Glomerular visceral epithelial cell (primary cell): ENCODE measurements around the gene MAPK8.
"Not testable (repeated sequence)": the region's sequence is repeated elsewhere in the genome, so short reads cannot be mapped to it uniquely, and the experiment has no call there.

ENCODE experiments used
- DNase-seq: peaks from one replicate; pipeline ENCODE4 v3.0.0-alpha.2; 2016; ENCODE audit errors: extremely low spot score

The MAPK8 gene

DNA sequence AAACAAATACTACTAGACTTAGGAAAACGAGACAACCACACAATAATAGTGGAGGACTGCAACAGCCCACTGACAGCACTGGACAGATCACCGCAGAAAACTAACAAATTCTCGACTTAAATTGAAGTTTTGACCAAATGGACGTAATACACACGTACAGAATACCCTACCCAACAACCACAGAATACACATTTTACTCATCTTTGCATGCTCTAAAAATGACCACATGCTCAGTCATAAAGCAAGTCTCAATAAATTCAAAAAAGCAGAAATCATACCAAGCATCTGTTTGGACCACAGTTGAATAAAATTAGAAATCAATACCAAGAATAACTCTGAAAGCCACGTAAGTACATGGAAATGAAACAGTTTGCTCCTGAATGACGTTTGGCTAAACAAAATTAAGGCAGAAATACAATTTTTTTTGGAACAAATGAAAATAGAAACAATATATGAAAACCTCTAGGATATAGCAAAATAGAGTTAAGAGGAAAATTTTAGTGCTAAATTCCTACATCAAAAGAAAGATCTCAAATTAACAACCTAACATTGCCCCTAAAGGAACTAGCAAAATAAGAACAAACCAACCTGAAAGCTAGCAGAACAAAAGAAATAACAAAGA, 30.6 kb downstream of the MAPK8 start:
- no peak for DNase-seq

DNA sequence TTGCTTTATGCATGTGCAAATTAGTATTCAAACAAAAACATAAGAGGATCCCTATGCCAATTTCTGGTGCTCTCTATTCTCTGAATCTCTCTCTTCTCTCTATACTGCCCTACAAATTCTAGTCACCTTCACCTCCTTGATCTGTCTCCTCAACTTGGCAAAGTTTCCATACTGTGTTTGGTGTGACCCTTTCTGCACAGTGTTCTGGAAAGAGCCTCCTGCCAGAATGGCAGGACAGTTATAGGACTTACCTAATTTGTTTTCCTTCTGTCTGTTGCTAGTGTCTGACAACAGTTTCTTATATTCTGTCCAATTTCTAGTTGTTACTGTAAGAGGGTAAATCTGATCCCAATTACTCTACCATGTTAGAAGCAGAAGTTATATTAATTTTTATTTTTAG, 34.3 kb downstream of the MAPK8 start:
- DNase-seq, result no peak

GRCh38 chr10:48343106-48343505, 36.6 kb downstream of the MAPK8 start:
- DNase-seq, result no peak

DNA sequence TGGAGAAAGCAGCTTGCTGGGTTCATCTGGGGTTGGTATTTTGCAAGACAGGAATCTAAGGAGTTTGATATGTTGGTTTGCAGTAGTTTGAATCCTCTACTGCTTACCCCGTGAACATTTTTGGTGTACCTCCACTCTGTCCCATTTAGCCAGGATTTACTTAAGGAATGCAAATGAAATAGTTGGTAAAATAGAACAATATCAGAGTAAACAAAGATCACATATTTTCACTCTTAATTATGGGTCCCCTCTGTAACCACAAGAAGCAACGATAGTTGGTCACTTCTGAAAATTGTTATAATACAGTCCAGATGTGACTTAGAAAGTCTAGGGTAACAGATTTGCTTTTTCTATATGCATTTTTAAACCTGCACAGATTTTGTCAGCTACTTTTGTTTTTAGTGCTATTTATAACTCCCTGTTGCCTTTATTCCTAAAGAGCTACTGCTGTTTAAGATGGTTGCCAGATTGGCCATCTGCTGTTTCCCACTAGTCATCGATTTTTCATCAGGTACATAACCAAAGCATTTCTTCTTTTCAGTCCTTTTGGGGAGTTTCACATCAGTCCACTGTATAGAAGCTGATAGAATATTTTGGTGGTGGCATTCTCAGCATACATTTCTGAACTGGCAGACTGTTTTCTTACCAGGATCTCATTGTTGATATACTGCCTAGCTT, 37.6 kb downstream of the MAPK8 start:
- DNase-seq, result no peak

DNA sequence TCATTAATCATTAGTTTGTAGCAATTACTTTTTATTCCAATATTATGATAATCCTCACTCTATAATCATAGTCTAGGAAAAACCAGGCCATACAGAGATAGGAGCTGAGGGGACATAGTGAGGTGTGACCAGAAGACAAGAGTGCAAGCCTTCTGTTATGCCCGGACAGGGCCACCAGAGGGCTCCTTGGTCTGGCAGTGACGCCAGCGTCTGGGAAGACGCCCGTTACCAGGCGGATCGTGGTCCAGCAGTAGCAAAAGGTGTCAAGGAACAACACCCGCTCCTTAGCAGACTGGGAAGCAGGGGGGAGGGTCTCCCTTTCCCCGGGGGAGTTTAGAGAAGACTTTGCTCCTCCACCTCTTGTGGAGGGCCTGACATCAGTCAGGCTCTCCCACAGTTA, 39.8 kb downstream of the MAPK8 start:
- not testable (repeated sequence) for DNase-seq

- not testable (repeated sequence) for DNase-seq
Measured at GRCh38 chr10:48347539-48347938, 41.1 kb downstream of the MAPK8 start.

GRCh38 chr10:48347943-48348342, 41.5 kb downstream of the MAPK8 start:
- not testable (repeated sequence) for DNase-seq

GRCh38 chr10:48353246-48353645, 46.8 kb downstream of the MAPK8 start:
- DNase-seq, result no peak

- DNase-seq, result no peak
Measured at GRCh38 chr10:48357631-48358030, 51.2 kb downstream of the MAPK8 start.

GRCh38 chr10:48358162-48358561, 51.7 kb downstream of the MAPK8 start:
- no peak for DNase-seq

DNA sequence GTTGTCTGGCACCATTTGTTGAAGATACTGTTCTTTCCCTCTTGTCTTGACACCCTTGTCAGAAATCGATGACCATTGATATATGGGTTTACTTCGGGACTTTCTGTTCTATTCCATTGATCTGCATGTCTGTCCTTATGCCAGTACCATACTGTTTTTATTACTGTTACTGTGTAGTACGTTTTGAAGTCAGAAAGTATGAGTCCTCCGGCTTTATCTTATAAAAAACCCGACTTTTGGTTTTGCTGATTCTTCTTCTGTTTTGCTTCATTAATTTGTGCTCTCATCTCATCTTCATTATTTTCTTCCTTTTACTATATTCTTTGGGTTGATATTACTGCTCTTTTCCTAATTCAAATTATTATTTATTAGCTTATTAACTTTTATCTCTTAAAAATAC, 52.4 kb downstream of the MAPK8 start:
- no peak for DNase-seq

DNA sequence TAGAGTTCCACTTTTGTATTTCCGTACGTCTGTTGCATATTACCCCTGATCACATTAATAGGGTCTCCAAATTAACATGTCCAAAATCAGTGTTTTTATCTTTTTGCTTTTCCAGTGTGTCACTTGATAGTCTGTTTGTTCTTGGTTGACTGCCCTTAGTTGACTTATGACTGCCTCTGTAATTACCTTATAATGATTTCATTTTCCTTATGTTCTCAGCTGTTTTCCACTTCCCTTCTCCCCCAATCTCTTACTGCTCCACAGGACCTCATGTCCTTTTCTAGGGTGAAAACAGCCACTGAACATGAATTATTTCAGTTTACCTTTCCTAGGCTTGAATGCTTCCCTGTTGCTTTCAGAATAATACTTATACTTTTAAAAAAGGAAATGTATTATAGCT, 54.7 kb downstream of the MAPK8 start:
- no peak for DNase-seq

DNA sequence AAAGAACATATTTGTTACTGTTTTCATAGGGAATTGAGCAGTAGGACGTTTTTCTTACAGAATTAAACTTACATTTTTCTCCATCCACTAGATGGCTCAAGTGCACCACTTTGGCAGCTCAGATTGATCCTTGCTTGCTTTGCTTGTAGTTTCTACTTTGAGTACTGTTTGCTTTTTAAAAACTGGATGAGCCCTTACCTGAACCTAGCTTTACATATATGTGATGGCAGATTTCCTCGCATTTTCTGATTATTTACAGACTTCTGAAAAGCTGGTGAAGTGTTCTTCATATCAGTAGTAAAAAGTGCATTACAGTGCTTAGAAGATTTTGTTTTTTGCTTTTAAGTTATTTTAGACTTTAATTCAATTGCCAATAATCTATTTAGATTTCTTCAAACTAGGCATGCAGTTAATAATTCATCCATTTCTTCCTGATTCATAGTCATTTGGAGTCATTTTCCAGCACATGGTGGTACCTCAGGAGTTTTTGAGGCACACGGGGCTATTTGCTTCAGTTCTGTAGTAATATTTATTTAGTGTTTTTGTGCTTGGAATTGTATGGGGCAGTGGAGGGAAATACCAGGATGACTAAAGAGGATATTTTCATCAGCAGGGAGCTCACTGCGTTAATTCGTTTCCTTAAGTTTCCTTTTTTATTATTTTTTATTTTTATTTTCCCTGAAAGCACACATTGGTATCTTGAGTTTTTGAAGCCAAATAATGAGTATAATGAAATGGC, 57.3 kb downstream of the MAPK8 start:
- DNase-seq, result peak; percentile 73

GRCh38 chr10:48364659-48365405, 58.4 kb downstream of the MAPK8 start:
- DNase-seq, result peak; percentile 11

GRCh38 chr10:48365668-48366067, 59.2 kb downstream of the MAPK8 start:
- no peak for DNase-seq

GRCh38 chr10:48366261-48366660, 59.8 kb downstream of the MAPK8 start:
- DNase-seq, result no peak

DNA sequence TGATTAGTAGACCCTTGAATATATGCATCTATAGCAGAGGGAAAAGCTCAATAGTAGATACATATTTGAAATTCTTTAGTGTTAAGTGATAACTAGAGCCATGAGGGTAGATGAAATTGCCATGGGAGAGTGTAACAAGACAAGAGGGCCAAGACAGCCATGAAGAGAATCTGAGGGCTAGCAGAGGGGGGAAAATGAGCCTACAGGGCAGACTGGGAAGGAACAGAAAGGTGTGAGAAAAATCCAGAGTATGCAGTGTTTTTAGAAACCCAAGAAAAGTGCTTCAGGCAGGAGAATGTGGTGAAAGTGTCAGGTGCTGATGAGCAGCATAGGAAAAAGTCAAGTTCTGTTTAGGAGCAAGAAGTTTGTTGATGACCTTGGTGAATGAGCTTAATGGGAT, 63.0 kb downstream of the MAPK8 start:
- DNase-seq, result no peak

DNA sequence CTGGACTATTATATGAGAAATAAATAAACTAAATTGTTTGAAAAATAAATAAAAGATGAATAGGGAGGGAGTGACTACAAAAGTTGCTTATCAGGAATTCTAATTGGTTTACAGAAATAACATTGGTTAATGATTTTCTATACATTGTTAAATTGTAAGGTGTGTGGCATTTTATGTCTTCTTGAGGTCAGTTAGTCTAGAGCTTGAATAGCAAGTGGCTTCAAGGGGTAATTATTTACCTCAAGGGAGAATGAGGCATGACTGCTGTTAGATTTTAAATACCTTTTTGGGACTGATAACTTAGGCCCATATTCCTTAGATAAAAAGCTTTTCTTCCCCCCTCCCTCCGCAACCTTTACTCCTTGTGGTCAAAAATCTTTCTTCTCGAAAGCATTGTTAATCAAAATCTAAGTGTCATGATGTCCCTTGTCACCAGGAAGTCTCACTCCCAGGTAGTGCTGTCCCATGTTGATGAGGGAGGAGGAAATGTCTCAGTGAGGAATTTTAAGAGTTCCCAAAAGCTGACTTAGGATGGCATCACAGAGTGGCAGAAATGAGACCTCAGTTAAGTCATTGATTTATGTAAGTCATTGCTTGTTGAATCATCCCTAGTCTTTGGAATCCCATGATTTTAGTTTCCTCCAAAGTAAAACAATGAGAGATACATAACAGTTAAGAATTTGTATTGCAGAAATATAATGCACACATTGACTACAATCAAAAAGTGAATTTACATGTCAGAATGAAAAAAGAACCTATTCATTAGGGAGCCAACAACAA, 71.5 kb downstream of the MAPK8 start:
- peak; percentile 16 for DNase-seq

- no peak for DNase-seq
Measured at GRCh38 chr10:48378675-48379074, 72.2 kb downstream of the MAPK8 start.

GRCh38 chr10:48381971-48382370, 75.5 kb downstream of the MAPK8 start:
- no peak for DNase-seq

- DNase-seq, result no peak
Measured at GRCh38 chr10:48382982-48383381, 76.5 kb downstream of the MAPK8 start.

- DNase-seq, result no peak
Measured at GRCh38 chr10:48383393-48383792, 76.9 kb downstream of the MAPK8 start.
